ENCODE measurements around the gene CRIP2. TPM values are rescaled to one million over a fixed set of nuclear protein-coding genes. Genes with fewer than 3 reads are reported as not detected.

CRIP2 gene
- total RNA-seq, 1 donor from 2014 or later: 1,036 TPM

- ATAC-seq (peak; percentile 35), DNase-seq (peak; percentile 92)
- intact Hi-C loops (cut with micrococcal nuclease): no loop called here
Observed at GRCh38 chr14:105472486-105472991, 2.1 kb upstream of the CRIP2 start.

- DNase-seq (peak; percentile 68), ATAC-seq (no peak)
- intact Hi-C loops (cut with micrococcal nuclease): no loop called here
Observed at GRCh38 chr14:105473033-105473676, 1.5 kb upstream of the CRIP2 start.

GRCh38 chr14:105473677-105474482, 741 bp upstream of the CRIP2 start:
- DNase-seq: peak; percentile 98
- ATAC-seq: peak; percentile 47
- intact Hi-C loops (cut with micrococcal nuclease): no loop called here

GRCh38 chr14:105475269-105476096, 862 bp downstream of the CRIP2 start:
- intact Hi-C loops (cut with micrococcal nuclease): no loop called here
- peak; percentile 76 for DNase-seq
- peak; percentile 0 for ATAC-seq

- peak; percentile 1 for ATAC-seq
- intact Hi-C loops (cut with micrococcal nuclease): no loop called here
- peak; percentile 84 for DNase-seq
Observed at GRCh38 chr14:105476097-105476830, 1.6 kb downstream of the CRIP2 start.

GRCh38 chr14:105476831-105477659, 2.4 kb downstream of the CRIP2 start:
- intact Hi-C loops (cut with micrococcal nuclease): no loop called here
- DNase-seq: peak; percentile 66
- ATAC-seq: no peak

- ATAC-seq: no peak
- DNase-seq: no peak
- intact Hi-C loops (cut with micrococcal nuclease): no loop called here
Observed at GRCh38 chr14:105477660-105478397, 3.2 kb downstream of the CRIP2 start.

- ATAC-seq: no peak
- DNase-seq: peak; percentile 38
- intact Hi-C loops (cut with micrococcal nuclease): no loop called here
Observed at GRCh38 chr14:105478398-105479251, 4.0 kb downstream of the CRIP2 start.

- intact Hi-C loops (cut with micrococcal nuclease): no loop called here
- DNase-seq: peak; percentile 51
- ATAC-seq: no peak
Observed at GRCh38 chr14:105479431-105480158, 5.0 kb downstream of the CRIP2 start.

- no peak for ATAC-seq
- no peak for DNase-seq
- intact Hi-C loops (cut with micrococcal nuclease): no loop called here
Observed at GRCh38 chr14:105480199-105480746, 5.7 kb downstream of the CRIP2 start.

GRCh38 chr14:105480807-105481801, 6.5 kb downstream of the CRIP2 start:
- DNase-seq: peak; percentile 94
- intact Hi-C loops (cut with micrococcal nuclease): no loop called here
- ATAC-seq: peak; percentile 71

GRCh38 chr14:105481886-105482457, 7.4 kb downstream of the CRIP2 start:
- DNase-seq: peak; percentile 95
- peak; percentile 50 for ATAC-seq
- intact Hi-C loops (cut with micrococcal nuclease): no loop called here

- DNase-seq (peak; percentile 38), ATAC-seq (no peak)
- intact Hi-C loops (cut with micrococcal nuclease): no loop called here
Observed at GRCh38 chr14:105482486-105483110, 8.0 kb downstream of the CRIP2 start.

Data from left ventricle myocardium superior (tissue), 1 donor.